Uterus (tissue), 2 donors: ENCODE results near the gene UBE2B.

ENCODE experiments used
- CTCF ChIP-seq, 4 experiments: fragments of 200-600 bp in 2 of 4; fragments of 450-650 bp in 2 of 4; sonication (generic) in 2 of 4; IDR thresholded peaks; one replicate each; pipeline ENCODE4 v1.5.1; 2016 to 2019; ENCODE audit warnings: antibody characterized with exemption in 4 of 4, mild to moderate bottlenecking in 2 of 4, moderate library complexity in 1 of 4
- POLR2A ChIP-seq, 2 donors: fragments of 450-650 bp; IDR thresholded peaks; one replicate each; pipeline ENCODE4 v1.6.1; 2016; ENCODE audit warnings: antibody characterized with exemption in 2 of 2, mild to moderate bottlenecking in 1 of 2, moderate library complexity in 1 of 2

DNA sequence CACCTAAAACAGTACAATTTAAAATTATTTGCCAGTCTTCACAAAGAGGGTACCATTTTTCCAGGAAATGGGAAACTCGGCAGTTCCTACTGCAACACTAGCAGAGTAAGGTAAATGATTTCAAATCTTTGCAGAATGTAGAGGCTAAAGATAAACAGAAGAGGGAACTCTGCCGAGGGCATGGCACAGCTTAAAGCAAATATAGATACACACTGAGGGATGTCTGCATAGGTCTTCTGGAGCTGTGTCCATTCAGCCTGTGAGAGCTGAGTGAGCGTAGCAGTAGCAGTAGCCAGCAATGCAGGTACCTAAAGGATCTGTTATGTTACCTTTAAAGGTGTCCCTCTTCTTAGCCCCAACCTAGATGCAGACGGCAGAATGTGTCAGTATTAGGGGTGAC is 21.9 kb upstream of the UBE2B start:
- TF ChIP-seq POLR2A (IDR thresholded peaks at IDR 0.05) (no peak), CTCF (IDR thresholded peaks at IDR 0.05) (no peak)
